NCI-H187 (cell line): ENCODE measurements around the gene OR6B2.

Experiments used
- DNase-seq, 2 experiments: peaks; one replicate each; lab custom pipeline; 2025; lab: John Stamatoyannopoulos, UW

OR6B2 gene

GRCh38 chr2:240041363-240041762, 11.1 kb upstream of the OR6B2 start:
- no peak for DNase-seq

- no peak for DNase-seq
These were observed 7.1 kb upstream of the OR6B2 start for GRCh38 chr2:240037358-240037757.

- DNase-seq = no peak
These were observed 3.1 kb upstream of the OR6B2 start for GRCh38 chr2:240033330-240033678.

GRCh38 chr2:240032406-240033329, 2.4 kb upstream of the OR6B2 start:
- DNase-seq = no peak

- no peak for DNase-seq
These were observed 5.5 kb downstream of the OR6B2 start for GRCh38 chr2:240024766-240025165.

- no peak for DNase-seq
These were observed 6.4 kb downstream of the OR6B2 start for GRCh38 chr2:240023792-240024191.

- DNase-seq = no peak
These were observed 8.6 kb downstream of the OR6B2 start for GRCh38 chr2:240021488-240022104.

GRCh38 chr2:240018071-240018750, 12.0 kb downstream of the OR6B2 start:
- no peak for DNase-seq

GRCh38 chr2:240014327-240014726, 15.9 kb downstream of the OR6B2 start:
- no peak for DNase-seq

GRCh38 chr2:240013343-240013742, 16.9 kb downstream of the OR6B2 start:
- DNase-seq = no peak

- no peak for DNase-seq
These were observed 27.2 kb downstream of the OR6B2 start for GRCh38 chr2:240002983-240003382.

- DNase-seq = no peak
These were observed 29.6 kb downstream of the OR6B2 start for GRCh38 chr2:240000671-240001070.

- DNase-seq = no peak
These were observed 32.4 kb downstream of the OR6B2 start for GRCh38 chr2:239997686-239998409.

- no peak for DNase-seq
These were observed 36.1 kb downstream of the OR6B2 start for GRCh38 chr2:239994086-239994485.

GRCh38 chr2:239993291-239993690, 36.9 kb downstream of the OR6B2 start:
- no peak for DNase-seq

- no peak for DNase-seq
These were observed 38.4 kb downstream of the OR6B2 start for GRCh38 chr2:239991689-239992314.

GRCh38 chr2:239990966-239991365, 39.3 kb downstream of the OR6B2 start:
- no peak for DNase-seq

- DNase-seq = no peak
These were observed 44.9 kb downstream of the OR6B2 start for GRCh38 chr2:239985356-239985755.

- DNase-seq = no peak
These were observed 45.6 kb downstream of the OR6B2 start for GRCh38 chr2:239984421-239985194.

GRCh38 chr2:239983004-239983778, 47.0 kb downstream of the OR6B2 start:
- no peak for DNase-seq
